HG03095 (cell line): ENCODE measurements around the gene ADCYAP1R1.

Experiments
- ATAC-seq: cut with Tn5 transposase; IDR thresholded peaks from one replicate; pipeline ENCODE4 v1.9.1; 2021; ENCODE audit warnings: moderate library complexity; ENCODE audit not compliant: unreplicated experiment

ADCYAP1R1 gene

DNA sequence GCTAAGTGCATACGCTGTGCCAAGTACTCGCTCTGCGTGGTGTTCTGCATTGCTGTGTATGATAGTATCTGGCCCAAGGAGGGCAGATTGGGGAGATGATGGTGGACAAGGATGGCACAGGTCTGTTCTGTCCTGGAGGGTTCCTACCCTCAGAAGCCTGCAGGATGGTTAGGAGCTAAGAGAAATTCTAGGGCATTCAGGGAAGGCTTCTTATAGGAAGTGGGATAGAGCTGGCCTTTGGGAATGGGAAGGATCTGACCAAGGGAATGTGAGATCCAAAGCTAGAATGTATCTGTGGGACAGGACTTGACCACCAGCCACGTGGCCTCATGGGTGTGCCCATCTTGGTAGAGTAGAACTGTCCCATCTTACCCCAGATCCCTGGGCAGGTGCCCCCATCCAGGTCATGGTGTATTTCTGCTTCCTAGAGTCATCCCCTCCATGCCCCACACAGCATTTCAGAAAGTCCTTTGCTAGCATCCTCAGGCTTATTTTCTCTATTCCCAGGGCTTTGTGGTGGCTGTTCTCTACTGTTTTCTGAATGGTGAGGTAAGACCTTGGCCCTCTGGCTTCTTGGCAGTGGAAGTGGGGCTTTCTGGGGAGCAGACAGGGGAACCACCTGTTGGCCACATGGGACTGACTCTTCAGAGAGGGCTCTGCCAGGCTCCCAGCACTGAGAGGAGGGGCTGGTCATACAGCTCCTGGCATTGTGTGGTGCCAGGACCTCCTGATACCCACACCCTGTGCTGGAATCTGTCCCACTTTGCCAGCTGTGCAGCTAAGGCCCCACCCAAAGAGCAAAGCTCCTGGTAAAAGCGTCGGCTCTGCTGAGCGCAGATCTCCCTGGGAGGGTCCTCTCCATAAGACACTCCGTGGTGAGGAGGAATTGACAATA lies 52.5 kb downstream of the ADCYAP1R1 start:
- ATAC-seq, result no peak

DNA sequence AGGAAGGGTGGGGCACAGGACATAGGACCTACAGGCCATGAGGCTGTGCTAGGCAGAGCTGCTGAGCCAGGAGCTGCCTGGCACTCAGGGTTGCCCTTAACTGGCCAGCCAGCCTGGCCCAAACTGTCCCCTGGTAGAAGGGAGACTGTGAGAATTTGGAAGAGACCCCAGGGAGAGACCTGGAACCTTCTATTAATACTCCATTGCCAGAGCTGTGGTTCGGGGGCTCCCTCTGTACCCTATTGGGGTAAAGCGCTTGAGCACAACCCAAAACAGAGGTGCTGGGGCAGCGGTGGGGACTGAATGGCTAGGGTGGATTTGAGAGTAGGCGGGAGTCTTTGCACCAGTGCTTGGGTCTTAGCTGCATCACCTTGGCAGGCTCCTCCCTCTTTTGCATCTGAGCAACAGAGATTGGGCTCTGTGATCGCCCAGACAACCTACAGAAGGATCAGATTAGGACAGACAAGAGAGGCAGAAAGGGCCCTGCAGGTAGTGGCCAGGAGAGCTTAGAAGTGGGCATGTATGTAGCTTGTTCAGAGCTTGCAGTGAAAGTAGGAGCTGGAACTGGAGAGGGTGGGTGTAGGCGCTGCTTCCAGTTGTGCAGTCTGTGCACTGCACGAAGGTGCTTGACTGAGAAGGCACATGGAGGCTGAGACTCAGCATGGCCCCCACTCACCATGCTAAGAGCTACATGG lies 53.3 kb downstream of the ADCYAP1R1 start:
- no peak for ATAC-seq

DNA sequence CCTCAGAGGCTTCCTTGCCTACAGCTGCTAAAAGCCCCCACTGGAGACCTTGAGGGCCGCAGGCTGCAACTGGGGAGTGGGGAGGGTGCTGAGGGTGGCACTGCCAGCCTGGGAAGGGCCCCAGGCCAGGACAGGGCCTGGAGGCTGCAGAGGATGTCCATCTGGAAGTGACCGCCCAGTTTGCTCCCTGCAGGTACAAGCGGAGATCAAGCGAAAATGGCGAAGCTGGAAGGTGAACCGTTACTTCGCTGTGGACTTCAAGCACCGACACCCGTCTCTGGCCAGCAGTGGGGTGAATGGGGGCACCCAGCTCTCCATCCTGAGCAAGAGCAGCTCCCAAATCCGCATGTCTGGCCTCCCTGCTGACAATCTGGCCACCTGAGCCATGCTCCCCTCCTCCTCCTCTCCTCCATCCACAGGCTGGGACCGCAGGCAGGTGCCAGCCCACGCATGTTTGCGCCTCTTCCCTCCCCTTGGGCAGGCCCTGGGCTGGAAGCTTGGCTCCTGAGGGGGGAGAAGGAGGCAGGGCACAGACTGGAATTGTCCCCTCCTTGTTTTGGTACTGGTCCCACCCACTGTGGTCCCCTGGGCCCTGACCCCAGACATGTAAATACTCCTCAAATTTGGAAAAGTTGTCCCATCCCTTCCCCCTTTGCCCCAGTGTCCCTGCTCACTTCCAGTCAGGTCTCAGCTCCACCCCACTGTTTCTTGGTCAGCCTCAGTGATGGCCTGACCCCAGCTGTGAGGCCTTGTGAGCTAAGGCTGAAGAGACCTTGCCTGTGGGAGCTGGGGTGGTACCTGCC lies 54.4 kb downstream of the ADCYAP1R1 start:
- no peak for ATAC-seq

DNA sequence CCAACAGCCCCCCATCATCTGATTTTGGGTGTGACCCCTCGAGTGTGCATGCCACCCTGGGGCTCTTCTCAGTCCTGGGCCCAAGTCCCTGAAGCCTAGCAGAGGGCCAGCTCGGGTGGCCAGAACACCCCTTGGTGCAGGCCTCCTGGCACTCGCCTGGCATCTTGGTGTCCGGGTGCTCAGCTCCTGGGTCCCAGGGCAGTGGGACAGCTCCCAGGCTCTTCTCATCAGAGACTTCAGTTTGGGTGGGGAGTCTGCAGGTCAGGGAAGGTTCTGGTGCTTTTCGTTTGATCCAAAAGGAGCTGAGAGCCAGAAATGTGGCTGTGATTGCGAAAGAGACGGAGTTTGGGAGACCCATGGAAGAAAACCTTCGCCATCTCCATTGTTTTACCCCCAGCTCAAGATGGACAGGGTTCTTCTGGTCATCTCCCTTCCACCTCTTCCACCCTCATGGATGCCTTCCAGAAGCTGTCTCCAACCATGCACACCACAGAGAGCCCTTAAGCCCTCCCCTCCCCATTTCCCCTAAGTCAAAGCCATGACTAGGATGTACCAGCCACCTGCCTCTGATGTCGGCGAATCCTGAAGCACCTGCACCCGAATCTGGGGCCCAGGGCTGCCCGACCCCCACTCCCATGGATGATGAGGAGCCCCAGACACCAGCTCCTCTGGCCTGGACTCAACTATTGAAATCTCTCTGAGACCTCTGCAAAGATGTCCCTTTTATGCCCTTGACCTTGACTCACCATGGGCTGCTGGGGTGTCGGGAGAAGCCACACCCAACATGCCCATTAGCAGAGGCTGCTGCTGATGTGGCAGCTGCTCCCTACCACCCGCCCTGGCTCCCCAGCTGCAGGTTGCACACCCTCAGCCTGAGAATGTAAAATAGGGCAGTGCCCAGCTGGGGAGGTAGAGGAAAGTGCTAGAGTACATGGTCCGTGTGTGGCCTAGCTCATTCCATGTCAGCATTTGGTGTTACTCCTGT lies 55.3 kb downstream of the ADCYAP1R1 start:
- no peak for ATAC-seq

- ATAC-seq, result no peak
These were observed 56.1 kb downstream of the ADCYAP1R1 start for GRCh38 chr7:31108097-31108657.

- ATAC-seq, result no peak
These were observed 57.6 kb downstream of the ADCYAP1R1 start for GRCh38 chr7:31109751-31110150.

DNA sequence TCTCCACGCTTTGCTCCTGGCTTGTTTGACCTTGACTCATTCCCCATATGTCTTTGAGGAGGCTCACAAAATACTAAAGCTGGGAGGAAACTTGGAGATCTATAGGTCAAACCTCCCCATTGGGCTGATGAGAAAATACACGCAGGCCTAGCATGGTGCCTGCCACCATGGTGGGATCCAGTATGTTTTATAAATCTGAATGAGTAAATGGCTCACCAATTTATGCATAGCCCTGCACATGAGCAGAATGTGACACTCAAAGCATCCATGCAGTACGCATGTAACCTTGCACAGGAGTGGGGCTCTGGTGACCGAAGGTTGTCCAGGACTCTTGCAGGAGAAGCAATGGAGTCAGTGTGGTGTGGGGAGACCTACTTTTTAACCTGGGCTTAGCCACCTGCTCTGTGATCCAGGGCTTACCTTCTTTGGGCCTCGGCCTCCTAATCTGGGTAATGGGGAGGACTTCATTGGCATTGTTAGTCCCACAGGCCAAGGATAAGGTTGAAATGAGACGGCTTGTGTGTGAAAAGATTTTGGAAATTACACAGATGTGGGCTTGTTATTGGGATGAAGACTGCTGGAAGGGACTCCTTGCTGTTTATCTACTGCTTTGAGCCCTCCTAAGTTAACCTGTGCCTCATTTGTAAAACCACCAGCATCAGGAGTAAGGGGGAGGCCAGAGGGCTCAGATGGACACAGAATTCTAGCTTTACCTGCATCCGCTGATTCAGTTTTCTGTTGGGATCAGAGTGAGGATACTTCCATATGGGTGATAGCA lies 58.4 kb downstream of the ADCYAP1R1 start:
- ATAC-seq, result no peak

DNA sequence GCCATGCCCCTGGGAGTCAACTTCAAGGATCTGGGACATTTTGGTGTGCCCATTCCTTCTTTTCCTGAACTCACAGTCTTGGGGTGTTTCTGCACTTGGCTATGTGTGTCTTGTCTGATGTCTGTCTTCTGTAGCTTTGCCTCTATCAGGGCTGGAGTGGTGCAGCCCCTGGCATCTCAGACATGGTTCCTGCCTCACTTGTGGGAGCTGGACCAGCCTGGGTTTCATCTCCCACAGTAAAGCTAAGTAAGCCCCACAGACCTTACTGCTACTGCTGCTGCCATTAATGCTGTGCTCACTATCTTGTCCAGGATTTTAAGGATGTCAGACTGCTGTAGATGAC lies 59.0 kb downstream of the ADCYAP1R1 start:
- ATAC-seq, result no peak

- no peak for ATAC-seq
These were observed 61.6 kb downstream of the ADCYAP1R1 start for GRCh38 chr7:31113660-31114059.

- ATAC-seq, result no peak
These were observed 62.7 kb downstream of the ADCYAP1R1 start for GRCh38 chr7:31114593-31115343.

- no peak for ATAC-seq
These were observed 64.5 kb downstream of the ADCYAP1R1 start for GRCh38 chr7:31116615-31117014.

- ATAC-seq, result no peak
These were observed 67.1 kb downstream of the ADCYAP1R1 start for GRCh38 chr7:31119249-31119648.

DNA sequence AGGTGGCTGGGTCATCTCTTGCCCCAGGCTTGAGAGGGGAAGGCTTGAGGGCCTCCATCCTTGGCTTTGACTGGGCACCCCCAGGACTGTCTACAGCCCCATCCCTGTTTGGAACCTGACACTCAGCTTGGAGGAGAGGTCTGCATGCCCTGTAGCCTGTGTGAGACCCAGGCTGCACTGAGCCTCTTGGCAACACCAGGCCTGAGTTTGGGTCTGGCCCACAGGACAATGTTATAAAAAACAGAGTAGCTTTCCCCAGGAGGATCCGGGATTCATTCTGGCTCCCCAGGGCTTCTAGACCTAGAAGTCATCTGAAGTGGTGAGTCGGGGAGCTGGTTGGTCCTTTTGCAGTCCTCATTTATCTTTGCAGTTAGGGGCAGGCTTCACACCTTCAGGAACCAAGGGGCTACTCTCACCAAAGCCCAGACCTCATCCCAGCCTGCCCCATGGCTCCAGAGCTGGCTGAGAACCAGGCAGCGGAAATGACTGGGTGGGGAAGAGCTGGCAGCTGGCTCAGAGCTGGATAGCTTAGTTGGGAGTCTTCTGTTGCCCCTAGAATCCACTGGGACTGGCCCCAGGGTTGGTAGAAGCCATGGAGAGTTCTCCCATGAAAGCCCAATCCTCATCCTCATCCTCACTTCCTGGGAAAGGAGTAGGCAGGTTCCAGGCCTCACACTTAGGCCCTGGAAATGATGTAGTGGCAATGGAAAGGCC lies 68.8 kb downstream of the ADCYAP1R1 start:
- no peak for ATAC-seq

GRCh38 chr7:31121601-31122000 lies 69.5 kb downstream of the ADCYAP1R1 start:
- no peak for ATAC-seq

DNA sequence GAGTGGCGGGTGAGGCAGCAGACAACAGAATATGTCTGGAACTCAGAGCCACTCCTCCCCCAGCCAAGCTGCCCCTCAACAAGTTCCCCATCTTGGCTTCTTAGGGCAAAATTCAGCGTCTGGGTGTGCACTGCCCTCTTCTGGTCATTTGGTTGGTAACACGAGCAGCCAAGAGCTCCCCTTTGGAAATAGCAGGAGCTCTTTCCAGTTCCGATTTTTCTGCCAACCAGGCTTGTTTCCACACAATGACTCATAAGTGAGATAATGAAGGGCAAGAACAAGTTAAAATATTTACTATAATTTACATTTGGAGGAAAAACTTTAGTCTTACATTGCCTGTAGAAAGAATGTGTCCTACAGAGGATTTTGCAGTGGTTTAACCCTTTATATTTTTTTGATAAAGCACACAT lies 70.5 kb downstream of the ADCYAP1R1 start:
- ATAC-seq, result no peak

- no peak for ATAC-seq
These were observed 71.2 kb downstream of the ADCYAP1R1 start for GRCh38 chr7:31123321-31123720.

DNA sequence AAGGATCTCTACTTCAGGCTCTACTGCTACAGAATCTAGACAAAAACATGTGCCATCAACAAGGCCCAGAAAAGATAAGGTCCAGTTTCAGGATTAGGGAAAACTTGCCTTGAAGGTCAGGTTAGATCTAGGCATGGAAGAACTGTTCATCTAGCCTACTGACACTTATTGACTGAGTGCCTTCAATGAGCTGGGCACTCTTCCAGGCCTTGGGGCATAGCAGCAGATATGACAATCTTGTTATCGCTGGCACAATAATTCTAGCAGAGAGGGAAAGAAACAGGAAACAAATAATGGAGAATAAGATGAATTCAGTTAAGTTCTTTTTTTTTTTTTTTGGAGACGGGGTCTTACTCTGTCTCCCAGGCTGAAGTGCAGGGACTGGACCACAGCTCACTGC lies 71.6 kb downstream of the ADCYAP1R1 start:
- no peak for ATAC-seq

DNA sequence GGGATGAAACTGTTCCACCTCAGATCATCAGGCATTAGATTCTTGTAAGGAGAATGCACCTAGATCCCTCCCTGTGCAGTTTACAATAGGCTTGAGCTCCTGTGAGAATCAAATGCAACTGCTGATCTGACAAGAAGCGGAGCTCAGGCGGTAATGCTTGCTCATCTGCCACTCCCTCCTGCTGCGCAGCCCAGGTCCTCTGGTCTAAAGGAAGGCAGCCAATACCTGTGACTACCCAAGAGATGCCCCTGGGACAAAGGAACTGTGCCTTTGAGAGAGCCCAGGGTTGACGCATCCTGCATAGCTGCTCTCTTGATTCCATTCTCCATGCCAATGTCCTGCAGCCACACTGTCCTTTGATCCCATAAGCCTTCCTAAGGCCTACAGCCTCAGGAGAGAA lies 73.1 kb downstream of the ADCYAP1R1 start:
- no peak for ATAC-seq
